Neural crest cell (in vitro differentiated cells): ENCODE data around the gene CYTH1. TPM values are rescaled to one million over a fixed set of nuclear protein-coding genes. Genes with fewer than 3 reads are reported as not detected.

ENCODE experiments used
- DNase-seq: peaks from one replicate; pipeline ENCODE4 v3.0.0; 2021; ENCODE audit warnings: low read depth, mixed read lengths, low spot score
- H3K27ac Mint-ChIP-seq: one replicate; pipeline ENCODE4 v1.8.0; 2021; ENCODE audit warnings: mild to moderate bottlenecking, mixed read lengths; ENCODE audit not compliant: unreplicated experiment
- H3K27me3 Mint-ChIP-seq: 2 replicates; pipeline ENCODE4 v1.8.0; 2021; ENCODE audit warnings: low read depth, mild to moderate bottlenecking, mixed read lengths
- H3K36me3 Mint-ChIP-seq: 2 replicates; pipeline ENCODE4 v1.8.0; 2021; ENCODE audit warnings: low read depth, mild to moderate bottlenecking, mixed read lengths
- H3K4me1 Mint-ChIP-seq: 2 replicates; pipeline ENCODE4 v1.8.0; 2021; ENCODE audit warnings: mixed read lengths
- H3K4me3 Mint-ChIP-seq: one replicate; pipeline ENCODE4 v1.8.0; 2021; ENCODE audit warnings: mild to moderate bottlenecking, mixed read lengths
- H3K9me3 Mint-ChIP-seq: 2 replicates; pipeline ENCODE4 v1.8.0; 2021; ENCODE audit warnings: mixed read lengths
- total RNA-seq: library from RNA; stranded (reverse); gene quantifications from 2 replicates; pipeline ENCODE4 v1.2.1, GENCODE V29; 2021
- TF ChIP-seq, protein P1 (sequence below): fragments of 200-600 bp; sonication (generic); conservative IDR thresholded peaks from 2 replicates; pipeline ENCODE4 v1.5.0; 2021; ENCODE audit warnings: antibody characterized with exemption, mild to moderate bottlenecking

The CYTH1 gene
- total RNA-seq, 1 donor from 2014 or later = 26.8 TPM

DNA sequence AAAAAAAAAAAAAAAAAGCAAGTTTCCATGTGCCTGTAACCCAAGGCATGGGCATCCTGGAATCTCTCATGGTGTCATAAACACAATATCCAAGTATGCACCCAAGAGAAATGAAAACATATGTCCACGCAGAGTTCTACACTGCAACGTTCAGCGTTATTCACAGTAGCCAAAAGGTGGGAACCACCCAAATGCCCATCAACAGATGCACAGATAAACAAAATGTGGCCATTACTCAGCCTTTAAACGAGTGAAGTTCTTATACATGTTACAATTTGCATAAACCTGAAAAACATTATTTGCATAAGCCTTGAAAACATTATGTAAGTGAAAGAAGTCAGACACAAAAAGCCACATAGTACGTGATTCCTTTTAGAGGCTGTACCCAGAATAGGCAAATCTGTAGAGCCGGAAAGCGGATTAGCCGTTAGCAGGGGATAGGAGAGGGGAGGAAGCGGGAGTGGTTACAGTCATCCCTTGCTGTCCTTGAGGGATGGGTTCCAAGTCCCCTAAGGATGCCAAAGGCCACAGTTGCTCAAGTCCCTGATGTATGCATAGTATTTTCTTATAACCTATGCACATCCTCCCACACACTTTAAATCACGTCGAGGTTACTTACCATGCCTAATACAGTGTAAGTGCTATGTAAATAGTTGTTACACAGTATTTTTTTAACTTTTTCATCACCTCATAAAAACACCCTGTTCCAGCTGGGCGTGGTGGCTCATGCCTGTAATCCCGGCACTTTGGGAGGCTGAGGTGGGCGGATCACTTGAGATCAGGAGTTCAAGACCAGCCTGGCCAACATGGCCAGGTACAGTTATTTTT, 157.5 kb downstream of the CYTH1 start:
- H3K36me3 Mint-ChIP-seq = no peaks in the 10 kb centered on the region
- no peaks in the 10 kb centered on the region for H3K4me1 Mint-ChIP-seq
- no peak overlapping the region for H3K4me3 Mint-ChIP-seq
- TF ChIP-seq, protein P1, sequence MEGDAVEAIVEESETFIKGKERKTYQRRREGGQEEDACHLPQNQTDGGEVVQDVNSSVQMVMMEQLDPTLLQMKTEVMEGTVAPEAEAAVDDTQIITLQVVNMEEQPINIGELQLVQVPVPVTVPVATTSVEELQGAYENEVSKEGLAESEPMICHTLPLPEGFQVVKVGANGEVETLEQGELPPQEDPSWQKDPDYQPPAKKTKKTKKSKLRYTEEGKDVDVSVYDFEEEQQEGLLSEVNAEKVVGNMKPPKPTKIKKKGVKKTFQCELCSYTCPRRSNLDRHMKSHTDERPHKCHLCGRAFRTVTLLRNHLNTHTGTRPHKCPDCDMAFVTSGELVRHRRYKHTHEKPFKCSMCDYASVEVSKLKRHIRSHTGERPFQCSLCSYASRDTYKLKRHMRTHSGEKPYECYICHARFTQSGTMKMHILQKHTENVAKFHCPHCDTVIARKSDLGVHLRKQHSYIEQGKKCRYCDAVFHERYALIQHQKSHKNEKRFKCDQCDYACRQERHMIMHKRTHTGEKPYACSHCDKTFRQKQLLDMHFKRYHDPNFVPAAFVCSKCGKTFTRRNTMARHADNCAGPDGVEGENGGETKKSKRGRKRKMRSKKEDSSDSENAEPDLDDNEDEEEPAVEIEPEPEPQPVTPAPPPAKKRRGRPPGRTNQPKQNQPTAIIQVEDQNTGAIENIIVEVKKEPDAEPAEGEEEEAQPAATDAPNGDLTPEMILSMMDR = no peak
- no peaks in the 10 kb centered on the region for H3K27me3 Mint-ChIP-seq
- H3K27ac Mint-ChIP-seq = no peak overlapping the region
- DNase-seq = no peak
- no peaks in the 10 kb centered on the region for H3K9me3 Mint-ChIP-seq

Other genes with a start within 250 kb of the CYTH1 start
- 0.09 TPM in 1 of 2 replicates, not detected in the other for gene DNAH17, start 204.9 kb downstream of the CYTH1 start, total RNA-seq
- gene USP36, start 58.5 kb upstream of the CYTH1 start, total RNA-seq = 59.0 and 63.2 TPM in 2 replicates
- gene CEP295NL, start 120.9 kb upstream of the CYTH1 start, total RNA-seq = 1.2 TPM in 2 replicates
- gene TIMP2, start 143.1 kb upstream of the CYTH1 start, total RNA-seq = 58.5 and 60.2 TPM in 2 replicates
- gene LGALS3BP, start 197.7 kb upstream of the CYTH1 start, total RNA-seq = 21.7 and 24.3 TPM in 2 replicates
- 62.1 and 63.8 TPM in 2 replicates for gene CANT1, start 227.5 kb upstream of the CYTH1 start, total RNA-seq
- gene C1QTNF1, start 241.9 kb upstream of the CYTH1 start, total RNA-seq = 0.89 and 1.0 TPM in 2 replicates